B cell (primary cell): Measurements from ENCODE around the gene ALDOA. TPM values are rescaled to one million over a fixed set of nuclear protein-coding genes. Genes with fewer than 3 reads are reported as not detected.

ENCODE experiments used
- ATAC-seq: fragments of 200-7000 bp; cut with Tn5 transposase; one replicate; pipeline ENCODE4 v1.10.0; 2021; ENCODE audit warnings: low read depth, mild to moderate bottlenecking, moderate number of reproducible peaks, moderate library complexity
- CTCF ChIA-PET: fragments of 350-600 bp; sonication (Branson Sonifier 250); formaldehyde crosslinking; loops from one replicate; lab custom pipeline; 2021; ENCODE audit warnings: antibody characterized with exemption, inconsistent platforms; lab: Charles Lee
- POLR2A ChIA-PET: fragments of 350-600 bp; sonication (Branson Sonifier 250); formaldehyde crosslinking; loops from one replicate; lab custom pipeline; 2021; ENCODE audit warnings: antibody characterized with exemption; lab: Charles Lee
- DNase-seq: peaks from one replicate; pipeline ENCODE4 v3.0.0; 2013
- H2AFZ ChIP-seq: 2 replicates; pipeline ENCODE4 v1.6.1; 2012; ENCODE audit warnings: mild to moderate bottlenecking, low read depth, low read length; ENCODE audit not compliant: insufficient read depth, poor library complexity, severe bottlenecking
- H3K27ac ChIP-seq, 2 donors: 1 replicate in 1 of 2; 2 replicates in 1 of 2; pipeline ENCODE4 v1.5.1; 2012 to 2013; ENCODE audit warnings: low read length in 2 of 2, mild to moderate bottlenecking in 2 of 2, moderate library complexity in 1 of 2
- H3K27me3 ChIP-seq, 4 experiments: fragments of 200-600 bp in 1 of 4; sonication (generic) in 1 of 4; replicated peaks in 1 of 4; 1 replicate in 2 of 4; 2 replicates in 2 of 4; pipeline versions ENCODE4 v1.6.1 to v1.7.0; 2013 to 2016; ENCODE audit warnings: low read length in 3 of 4, mild to moderate bottlenecking in 2 of 4, mixed read lengths in 1 of 4, moderate library complexity in 1 of 4; ENCODE audit not compliant: insufficient read depth in 4 of 4, control insufficient read depth in 3 of 4; ENCODE audit errors: control extremely low read depth in 1 of 4
- H3K36me3 ChIP-seq, 2 experiments: replicated peaks in 1 of 2; 1 replicate in 1 of 2; 2 replicates in 1 of 2; pipeline versions ENCODE4 v1.6.1 to v1.7.1; 2013; ENCODE audit warnings: low read length in 1 of 2; ENCODE audit not compliant: insufficient read depth in 2 of 2, control insufficient read depth in 1 of 2; ENCODE audit errors: control extremely low read depth in 1 of 2, extremely low read depth in 1 of 2
- H3K4me1 ChIP-seq, 2 donors: fragments of 200-600 bp in 1 of 2; sonication (generic) in 1 of 2; 1 replicate in 1 of 2; 2 replicates in 1 of 2; pipeline versions ENCODE4 v1.5.1 to v1.6.1; 2013 to 2017; ENCODE audit warnings: low read length in 2 of 2; ENCODE audit not compliant: control insufficient read depth in 2 of 2, insufficient read depth in 2 of 2
- H3K4me2 ChIP-seq: replicated peaks from 2 replicates; pipeline ENCODE3; 2012; ENCODE audit warnings: mild to moderate bottlenecking, low read depth, low read length; ENCODE audit not compliant: poor library complexity, severe bottlenecking
- H3K4me3 ChIP-seq, 5 experiments: fragments of 200-600 bp in 1 of 5; sonication (generic) in 1 of 5; 1 replicate in 3 of 5; 2 replicates in 2 of 5; pipeline versions ENCODE4 v1.5.1 to v1.7.0; 2011 to 2016; ENCODE audit warnings: low read length in 4 of 5, mild to moderate bottlenecking in 4 of 5, low read depth in 2 of 5, control low read depth in 1 of 5, moderate library complexity in 1 of 5; ENCODE audit not compliant: insufficient read depth in 1 of 5; ENCODE audit errors: control extremely low read depth in 1 of 5, extremely low read depth in 1 of 5
- H3K79me2 ChIP-seq: fragments of 200-600 bp; sonication (generic); one replicate; pipeline ENCODE4 v1.6.0; 2016; ENCODE audit warnings: low read length; ENCODE audit not compliant: control insufficient read depth, insufficient read depth
- H3K9ac ChIP-seq: fragments of 200-600 bp; sonication (generic); 2 replicates; pipeline ENCODE4 v1.6.1; 2017; ENCODE audit warnings: mild to moderate bottlenecking, low read length, moderate library complexity
- H3K9me3 ChIP-seq, 3 donors: one replicate each; pipeline versions ENCODE4 v1.6.1 to v1.7.1; 2013; ENCODE audit warnings: low read length in 2 of 3; ENCODE audit not compliant: control insufficient read depth in 2 of 3, insufficient read depth in 1 of 3; ENCODE audit errors: control extremely low read depth in 1 of 3
- H4K20me1 ChIP-seq: 2 replicates; pipeline ENCODE4 v1.6.0; 2012; ENCODE audit warnings: mild to moderate bottlenecking, low read length; ENCODE audit not compliant: insufficient read depth, control insufficient read depth, poor library complexity, severe bottlenecking
- H3K27ac Mint-ChIP-seq: one replicate; pipeline ENCODE4 v1.8.0; 2021; ENCODE audit warnings: mixed read lengths
- H3K27me3 Mint-ChIP-seq: one replicate; pipeline ENCODE4 v1.8.0; 2021; ENCODE audit warnings: mixed read lengths
- H3K4me1 Mint-ChIP-seq: one replicate; pipeline ENCODE4 v1.8.0; 2021; ENCODE audit warnings: mixed read lengths
- H3K4me3 Mint-ChIP-seq: one replicate; pipeline ENCODE4 v1.8.0; 2021; ENCODE audit warnings: mixed read lengths
- H3K9me3 Mint-ChIP-seq: one replicate; pipeline ENCODE4 v1.8.0; 2022; ENCODE audit warnings: mixed read lengths; ENCODE audit not compliant: insufficient read depth
- CTCF ChIP-seq: fragments of 200-600 bp; IDR thresholded peaks from one replicate; pipeline ENCODE4 v1.8.0; 2022; ENCODE audit warnings: antibody characterized with exemption, mild to moderate bottlenecking
- EZH2 ChIP-seq: IDR thresholded peaks from 2 replicates; pipeline ENCODE4 v1.6.1; 2012; ENCODE audit warnings: borderline replicate concordance, low read depth, mild to moderate bottlenecking, moderate library complexity, low read length; ENCODE audit not compliant: insufficient read depth, poor library complexity, severe bottlenecking
- WGBS: methylation state at CpG from one replicate; pipeline ENCODE4 v1.1.5; 2013; ENCODE audit warnings: missing lambda C conversion rate; ENCODE audit not compliant: insufficient coverage; 5-methylcytosine and 5-hydroxymethylcytosine counted together
- intact Hi-C: fragments of 100-400 bp; cut with micrococcal nuclease; formaldehyde crosslinking; loops from one replicate; pipeline ENCODE4 v1.10.0; 2022
- polyA plus RNA-seq: library from polyadenylated mRNA; depleted of rRNA; stranded (reverse); fragments of >200 nt; gene quantifications from 2 replicates; pipeline ENCODE4 v1.2.3, GENCODE V29; 2012
- total RNA-seq, 2 donors: library from RNA; stranded (reverse); fragments of 120-200 nt in 1 of 2; gene quantifications; 1 replicate in 1 of 2; 2 replicates in 1 of 2; pipeline versions ENCODE4 v1.2.3 to v1.2.4, GENCODE V29; 2013 to 2022

ALDOA gene
- total and polyA plus RNA-seq, 2 donors (not counting 1 experiment from before 2014, with no cell fraction given) = 329 to 343 TPM

- peaks cover 0 to 2% (median 0%) of the 10 kb centered on the region in 3 donors for H3K9me3 ChIP-seq
- H3K79me2 ChIP-seq = peaks cover 10% of the 10 kb centered on the region
- no peak overlapping the region for H3K27ac ChIP-seq
- Mint-ChIP-seq H3K9me3 (no peaks in the 10 kb centered on the region), H3K27me3 (no peaks in the 10 kb centered on the region), H3K27ac (no peak overlapping the region), H3K4me3 (no peak overlapping the region), H3K4me1 (peaks cover 25% of the 10 kb centered on the region)
- POLR2A ChIA-PET = interaction anchor here (0.6 kb wide), 1 partner anchor 770 kb away, joined by 3 read pairs; no protein-coding TSS in a partner anchor
- CTCF ChIA-PET = no interaction called here
- H3K4me3 ChIP-seq = no peak overlapping the region
- no peaks in the 10 kb centered on the region for H3K27me3 ChIP-seq
- H3K9ac ChIP-seq = no peak overlapping the region
- 94% methylated on average over 10 of the region's 10 CpGs for WGBS
- H3K4me2 ChIP-seq = no peak overlapping the region
- H3K4me1 ChIP-seq = peaks cover 15 to 25% of the 10 kb centered on the region in 2 donors
- H2AFZ ChIP-seq = no peak overlapping the region
- no peaks in the 10 kb centered on the region for H4K20me1 ChIP-seq
- no peak for DNase-seq
- TF ChIP-seq CTCF (no peak), EZH2 (no peak)
- ATAC-seq = no peak
- peaks cover 0 to 30% of the 10 kb centered on the region in 2 experiments for H3K36me3 ChIP-seq
- intact Hi-C loops = no loop called here
These were observed 52.2 kb downstream of the ALDOA start for GRCh38 chr16:30117768-30118167.

GRCh38 chr16:30119428-30119827 lies 53.9 kb downstream of the ALDOA start:
- Mint-ChIP-seq H3K4me3 (no peak overlapping the region), H3K27me3 (no peaks in the 10 kb centered on the region), H3K27ac (peak overlapping the region; percentile 46), H3K9me3 (no peaks in the 10 kb centered on the region), H3K4me1 (peaks cover 27% of the 10 kb centered on the region)
- H3K79me2 ChIP-seq = peaks cover 11% of the 10 kb centered on the region
- no peaks in the 10 kb centered on the region for H3K27me3 ChIP-seq
- H2AFZ ChIP-seq = no peak overlapping the region
- no peak overlapping the region for H3K9ac ChIP-seq
- H3K27ac ChIP-seq = no peak overlapping the region
- H3K9me3 ChIP-seq = no peaks in the 10 kb centered on the region
- no peak overlapping the region for H3K4me3 ChIP-seq
- TF ChIP-seq CTCF = no peak
- TF ChIP-seq EZH2 = no peak
- H3K36me3 ChIP-seq = peaks cover 0 to 28% of the 10 kb centered on the region in 2 experiments
- H4K20me1 ChIP-seq = no peaks in the 10 kb centered on the region
- DNase-seq (no peak), ATAC-seq (no peak)
- ChIA-PET CTCF (interaction anchor here (0.7 kb wide), 1 partner anchor 28 kb away, joined by 6 read pairs; the partner anchor contains the start of gene TBX6), POLR2A (no interaction called here)
- intact Hi-C loops = no loop called here
- H3K4me2 ChIP-seq = no peak overlapping the region
- H3K4me1 ChIP-seq = peaks cover 18 to 30% of the 10 kb centered on the region in 2 donors
- no CpG with 5 or more reads among the region's 2 CpGs for whole genome bisulfite sequencing

Other genes with a start within 250 kb of the ALDOA start
- 26.7 and 28.4 TPM in 2 replicates for gene PAGR1, start 249.6 kb upstream of the ALDOA start, total RNA-seq
- 17.8 and 18.0 TPM in 2 replicates for gene PAGR1, start 249.6 kb upstream of the ALDOA start, polyA plus RNA-seq
- 109 and 112 TPM in 2 replicates for gene MVP, start 245.3 kb upstream of the ALDOA start, total RNA-seq
- gene MVP, start 245.3 kb upstream of the ALDOA start, polyA plus RNA-seq = 121 and 217 TPM in 2 replicates
- 49.2 and 51.2 TPM in 2 replicates for gene CDIPT, start 202.5 kb upstream of the ALDOA start, total RNA-seq
- gene CDIPT, start 202.5 kb upstream of the ALDOA start, polyA plus RNA-seq = 44.5 and 63.3 TPM in 2 replicates
- not detected in 2 replicates for gene SEZ6L2, start 166.2 kb upstream of the ALDOA start, total RNA-seq
- 0.10 TPM in 1 of 2 replicates, not detected in the other for gene SEZ6L2, start 166.2 kb upstream of the ALDOA start, polyA plus RNA-seq
- gene ASPHD1, start 165.3 kb upstream of the ALDOA start, total RNA-seq = not detected in 2 replicates
- gene ASPHD1, start 165.3 kb upstream of the ALDOA start, polyA plus RNA-seq = not detected in 2 replicates
- 74.3 and 83.9 TPM in 2 replicates for gene KCTD13, start 139.5 kb upstream of the ALDOA start, total RNA-seq
- gene KCTD13, start 139.5 kb upstream of the ALDOA start, polyA plus RNA-seq = 61.5 and 78.2 TPM in 2 replicates
- gene TMEM219, start 103.7 kb upstream of the ALDOA start, total RNA-seq = 56.3 and 66.6 TPM in 2 replicates
- 88.3 and 103 TPM in 2 replicates for gene TMEM219, start 103.7 kb upstream of the ALDOA start, polyA plus RNA-seq
- 50.8 and 51.9 TPM in 2 replicates for gene TAOK2, start 91.9 kb upstream of the ALDOA start, total RNA-seq
- gene TAOK2, start 91.9 kb upstream of the ALDOA start, polyA plus RNA-seq = 25.5 and 30.3 TPM in 2 replicates
- gene HIRIP3, start 70.1 kb upstream of the ALDOA start, total RNA-seq = 9.7 and 13.9 TPM in 2 replicates
- gene HIRIP3, start 70.1 kb upstream of the ALDOA start, polyA plus RNA-seq = 6.2 and 12.2 TPM in 2 replicates
- 113 and 119 TPM in 2 replicates for gene INO80E, start 69.5 kb upstream of the ALDOA start, total RNA-seq
- gene INO80E, start 69.5 kb upstream of the ALDOA start, polyA plus RNA-seq = 101 and 103 TPM in 2 replicates
- gene DOC2A, start 54.7 kb upstream of the ALDOA start, total RNA-seq = not detected in 2 replicates
- not detected in 2 replicates for gene DOC2A, start 54.7 kb upstream of the ALDOA start, polyA plus RNA-seq
- not detected in 2 replicates for gene C16orf92, start 42.6 kb upstream of the ALDOA start, total RNA-seq
- gene C16orf92, start 42.6 kb upstream of the ALDOA start, polyA plus RNA-seq = not detected in 2 replicates
- gene TLCD3B, start 34.5 kb upstream of the ALDOA start, total RNA-seq = not detected in 2 replicates
- gene TLCD3B, start 34.5 kb upstream of the ALDOA start, polyA plus RNA-seq = not detected in 2 replicates
- gene PPP4C, start 10.2 kb downstream of the ALDOA start, total RNA-seq = 89.0 and 93.3 TPM in 2 replicates
- gene PPP4C, start 10.2 kb downstream of the ALDOA start, polyA plus RNA-seq = 106 and 122 TPM in 2 replicates
- gene TBX6, start 26.2 kb downstream of the ALDOA start, total RNA-seq = 5.4 and 6.1 TPM in 2 replicates
- gene TBX6, start 26.2 kb downstream of the ALDOA start, polyA plus RNA-seq = 1.2 and 1.4 TPM in 2 replicates
- gene YPEL3, start 30.5 kb downstream of the ALDOA start, total RNA-seq = 302 and 314 TPM in 2 replicates
- gene YPEL3, start 30.5 kb downstream of the ALDOA start, polyA plus RNA-seq = 387 and 414 TPM in 2 replicates
- gene GDPD3, start 47.8 kb downstream of the ALDOA start, total RNA-seq = 17.3 and 22.7 TPM in 2 replicates
- 10.6 and 11.4 TPM in 2 replicates for gene GDPD3, start 47.8 kb downstream of the ALDOA start, polyA plus RNA-seq
- gene MAPK3, start 57.5 kb downstream of the ALDOA start, total RNA-seq = 60.4 and 69.4 TPM in 2 replicates
- gene MAPK3, start 57.5 kb downstream of the ALDOA start, polyA plus RNA-seq = 67.2 and 82.9 TPM in 2 replicates
- 653 and 662 TPM in 2 replicates for gene CORO1A, start 117.8 kb downstream of the ALDOA start, total RNA-seq
- gene CORO1A, start 117.8 kb downstream of the ALDOA start, polyA plus RNA-seq = 1,191 and 1,555 TPM in 2 replicates
- 71.5 and 82.5 TPM in 2 replicates for gene BOLA2B, start 127.9 kb downstream of the ALDOA start, total RNA-seq
- 155 and 311 TPM in 2 replicates for gene BOLA2B, start 127.9 kb downstream of the ALDOA start, polyA plus RNA-seq
- gene SLX1A, start 128.1 kb downstream of the ALDOA start, total RNA-seq = 108 and 138 TPM in 2 replicates
- gene SLX1A, start 128.1 kb downstream of the ALDOA start, polyA plus RNA-seq = 62.3 and 64.6 TPM in 2 replicates
- 36.8 and 41.2 TPM in 2 replicates for gene SULT1A3, start 133.5 kb downstream of the ALDOA start, total RNA-seq
- 31.9 and 33.2 TPM in 2 replicates for gene SULT1A3, start 133.5 kb downstream of the ALDOA start, polyA plus RNA-seq
- 59.6 and 75.5 TPM in 2 replicates for gene NPIPB13, start 182.7 kb downstream of the ALDOA start, total RNA-seq
- gene NPIPB13, start 182.7 kb downstream of the ALDOA start, polyA plus RNA-seq = 8.4 and 21.7 TPM in 2 replicates